Muscle of leg (tissue), 11 donors: Measurements from ENCODE around the gene AGRN. TPM values are rescaled to one million over a fixed set of nuclear protein-coding genes. Genes with fewer than 3 reads are reported as not detected.
"Not testable (repeated sequence)": the region's sequence is repeated elsewhere in the genome, so short reads cannot be mapped to it uniquely, and the experiment has no call there.

ENCODE experiments used
- DNase-seq: peaks from one replicate; pipeline ENCODE4 v3.0.0; 2013
- H3K27ac ChIP-seq: one replicate; pipeline ENCODE4 v1.5.1; 2013; ENCODE audit warnings: mild to moderate bottlenecking, low read length, control low read depth
- H3K27me3 ChIP-seq: one replicate; pipeline ENCODE4 v1.6.1; 2013; ENCODE audit warnings: low read length; ENCODE audit not compliant: control insufficient read depth, insufficient read depth
- H3K36me3 ChIP-seq: one replicate; pipeline ENCODE4 v1.6.1; 2013; ENCODE audit warnings: low read length; ENCODE audit not compliant: control insufficient read depth, insufficient read depth
- H3K4me1 ChIP-seq: one replicate; pipeline ENCODE4 v1.6.1; 2013; ENCODE audit warnings: low read length; ENCODE audit not compliant: control insufficient read depth, insufficient read depth
- H3K4me3 ChIP-seq: one replicate; pipeline ENCODE4 v1.5.1; 2013; ENCODE audit warnings: low read length, control low read depth
- H3K9me3 ChIP-seq: replicated peaks from 2 replicates; pipeline ENCODE4 v1.6.1; 2013; ENCODE audit warnings: low read depth, low read length; ENCODE audit not compliant: control insufficient read depth
- WGBS: methylation state at CpG from one replicate; pipeline ENCODE4 v1.1.5; 2013; ENCODE audit warnings: missing lambda C conversion rate; ENCODE audit not compliant: insufficient coverage; 5-methylcytosine and 5-hydroxymethylcytosine counted together
- polyA plus RNA-seq, 8 donors: library from polyadenylated mRNA; unstranded; fragments of 120-200 nt; gene quantifications; one replicate each; pipeline versions ENCODE4 v1.2.1 to v1.2.3, GENCODE V29; 2013; ENCODE audit warnings: inconsistent platforms in 1 of 8, low replicate concordance in 1 of 8; ENCODE audit not compliant: insufficient read length in 8 of 8, insufficient read depth in 1 of 8
- total RNA-seq: library from RNA; stranded (reverse); fragments of 120-200 nt; gene quantifications from one replicate; pipeline ENCODE4 v1.2.4, GENCODE V29; 2013

Gene AGRN
- total and polyA plus RNA-seq, 9 donors, result 16.0 to 92.0 (median 58.0) TPM

DNA sequence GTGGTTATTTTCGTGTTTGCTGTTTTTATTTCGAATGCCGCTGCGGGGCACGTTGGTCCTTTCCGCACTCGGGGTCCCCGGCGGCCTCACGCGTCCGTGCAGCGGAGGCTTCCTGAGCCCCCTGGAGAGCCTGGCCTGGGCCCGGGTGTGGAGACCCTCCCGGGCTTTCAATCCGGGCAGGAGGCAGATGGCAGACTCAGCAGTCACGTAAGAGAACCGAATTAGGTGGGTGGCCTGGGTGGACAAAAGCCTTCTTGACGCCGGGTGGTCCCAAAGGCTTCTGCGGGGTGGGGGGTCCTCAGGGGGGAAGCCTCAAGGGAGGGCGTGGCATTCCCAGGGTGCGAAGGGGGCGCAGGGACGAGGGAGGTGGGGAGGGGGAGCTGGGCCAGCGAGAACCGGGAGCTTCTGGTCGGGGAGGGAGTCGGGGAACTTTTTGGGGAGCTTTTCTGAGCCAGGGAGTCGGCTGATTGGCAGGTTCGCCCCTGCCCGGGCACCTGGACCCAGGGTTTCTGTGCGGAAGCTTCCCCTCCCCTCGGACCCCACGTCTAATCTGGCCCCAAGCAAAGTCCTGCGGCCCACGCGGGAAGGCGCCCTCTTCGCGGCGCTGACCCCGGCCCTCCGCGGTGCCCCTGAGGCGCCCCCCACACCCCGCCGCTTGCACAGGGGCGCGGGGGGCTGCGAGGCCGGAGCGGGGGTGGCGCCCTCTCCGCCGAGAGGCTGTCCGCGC lies 18.7 kb upstream of the AGRN start:
- H3K4me1 ChIP-seq, result peaks cover 66% of the 10 kb centered on the region
- H3K36me3 ChIP-seq, result peaks cover 7% of the 10 kb centered on the region
- peak overlapping the region; percentile 99 for H3K27ac ChIP-seq
- WGBS, result 1% methylated on average over 37 of the region's 58 CpGs
- H3K4me3 ChIP-seq, result peak overlapping the region; percentile 91
- peak; percentile 40 for DNase-seq
- H3K9me3 ChIP-seq, result no peaks in the 10 kb centered on the region
- H3K27me3 ChIP-seq, result peaks cover 30% of the 10 kb centered on the region

DNA sequence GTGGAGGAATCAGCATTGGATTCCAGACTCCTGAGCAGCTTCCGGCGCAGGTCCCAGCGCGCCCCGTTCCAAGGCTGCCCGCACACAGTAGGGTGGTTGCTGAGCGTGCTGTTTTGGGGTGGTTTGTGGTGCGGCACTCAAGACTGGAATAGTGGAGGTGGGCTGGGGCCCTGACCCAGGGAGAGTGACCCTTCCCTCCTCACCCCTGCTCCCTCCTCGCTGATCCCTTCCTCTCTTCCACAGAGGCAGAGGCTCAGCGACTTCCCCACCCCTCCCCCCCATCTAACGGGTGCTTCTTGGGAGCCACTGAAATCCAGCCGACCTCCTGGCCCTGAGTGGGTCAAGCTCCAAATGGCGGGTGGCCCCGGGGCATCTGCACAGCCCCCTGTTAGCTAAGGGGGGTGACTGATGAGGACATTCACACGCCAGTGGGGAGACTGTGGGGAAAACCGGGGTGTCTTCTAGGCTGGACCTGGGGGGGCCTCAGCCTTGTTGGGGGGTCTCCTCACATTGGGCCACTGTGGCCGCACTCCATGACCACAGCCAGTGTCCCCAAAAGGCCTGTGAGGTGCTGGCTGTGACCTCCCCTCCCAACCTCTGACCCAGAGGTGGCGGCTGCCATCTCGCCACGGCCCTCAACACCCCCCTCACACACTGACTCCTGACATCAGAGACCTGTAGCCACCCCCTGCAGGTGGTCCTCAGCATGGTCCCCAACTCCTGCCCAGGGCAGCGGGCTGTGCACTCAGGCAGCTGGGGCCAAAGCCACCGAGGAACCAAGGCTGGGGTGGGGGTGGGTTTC lies 16.1 kb upstream of the AGRN start:
- 67% methylated on average over 8 of the region's 22 CpGs for WGBS
- peak; percentile 11 for DNase-seq
- no peaks in the 10 kb centered on the region for H3K9me3 ChIP-seq
- peaks cover 7% of the 10 kb centered on the region for H3K36me3 ChIP-seq
- H3K4me1 ChIP-seq, result peaks cover 59% of the 10 kb centered on the region
- no peak overlapping the region for H3K4me3 ChIP-seq
- peak overlapping the region; percentile 95 for H3K27ac ChIP-seq
- peaks cover 12% of the 10 kb centered on the region for H3K27me3 ChIP-seq

DNA sequence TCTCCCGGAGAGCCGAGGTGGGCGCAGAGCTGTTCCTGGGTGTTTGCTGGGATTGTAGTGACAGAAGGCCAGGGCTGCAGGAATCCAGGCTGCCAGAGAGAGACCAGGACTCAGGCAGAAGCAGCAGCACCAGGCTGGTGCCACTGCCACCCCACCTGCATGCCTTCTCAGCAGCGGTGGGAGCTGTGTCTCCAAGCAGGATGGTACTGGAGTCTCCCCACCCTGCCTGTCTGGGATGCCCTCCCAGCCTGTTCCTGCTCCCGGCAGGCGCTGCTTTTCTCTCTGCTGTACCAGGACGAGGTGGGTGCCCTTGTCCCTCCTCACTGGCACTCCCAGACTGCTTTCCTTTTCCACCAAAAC lies 15.5 kb upstream of the AGRN start:
- 49% methylated on average over 4 of the region's 7 CpGs for WGBS
- no peaks in the 10 kb centered on the region for H3K9me3 ChIP-seq
- peaks cover 58% of the 10 kb centered on the region for H3K4me1 ChIP-seq
- H3K27me3 ChIP-seq, result peaks cover 11% of the 10 kb centered on the region
- DNase-seq, result no peak
- H3K36me3 ChIP-seq, result peaks cover 7% of the 10 kb centered on the region
- H3K4me3 ChIP-seq, result no peak overlapping the region
- H3K27ac ChIP-seq, result peak overlapping the region; percentile 95

DNA sequence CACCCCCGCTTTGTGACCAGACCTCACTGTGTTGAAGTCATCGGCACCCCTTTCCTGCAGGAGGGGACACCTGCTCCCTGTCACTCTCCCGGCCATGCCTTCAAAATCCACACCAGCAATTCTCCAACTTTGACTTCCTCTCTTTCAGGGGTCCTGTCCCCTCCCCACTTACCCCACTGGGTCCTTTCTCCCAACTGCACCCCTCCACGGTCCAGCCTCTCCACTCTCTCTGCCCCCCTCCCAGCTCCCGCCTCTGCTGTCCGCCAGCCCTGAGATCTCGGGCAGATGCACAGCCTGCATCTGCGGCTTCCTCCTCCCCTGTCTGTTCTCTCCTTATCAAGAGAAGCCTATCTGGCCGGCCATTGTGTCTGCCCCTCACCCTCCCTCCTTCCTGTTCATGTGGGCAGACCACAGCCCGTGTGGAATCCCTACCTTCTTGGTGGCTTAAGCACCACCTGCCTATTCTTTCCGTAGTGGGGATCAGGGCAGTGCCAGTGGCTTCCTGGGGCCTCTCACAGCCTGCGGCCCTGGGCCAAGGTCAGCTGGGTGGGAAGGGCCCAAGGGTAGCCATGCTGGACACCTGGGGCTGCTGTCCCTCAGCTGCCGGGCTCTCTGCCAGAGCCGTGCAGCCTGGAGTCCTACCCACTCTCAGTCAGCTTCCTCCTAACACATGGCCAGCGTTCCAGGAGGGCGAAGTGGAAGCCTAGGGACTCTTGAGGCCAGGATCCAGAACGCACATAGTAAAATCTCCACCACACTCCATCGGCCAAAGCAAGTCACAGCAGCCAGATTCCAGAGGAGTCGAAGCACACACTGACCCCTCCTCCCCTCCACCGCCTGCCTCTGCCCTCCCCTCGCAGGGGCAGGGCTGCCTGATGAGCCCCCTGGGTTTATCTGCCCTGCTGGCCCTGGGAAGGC lies 14.9 kb upstream of the AGRN start:
- WGBS, result 14% methylated on average over 18 of the region's 21 CpGs
- Histone ChIP-seq H3K36me3 (peaks cover 7% of the 10 kb centered on the region), H3K27me3 (peaks cover 9% of the 10 kb centered on the region), H3K9me3 (no peaks in the 10 kb centered on the region), H3K27ac (peak overlapping the region; percentile 95), H3K4me3 (no peak overlapping the region), H3K4me1 (peaks cover 56% of the 10 kb centered on the region)
- DNase-seq, result peak; percentile 87

DNA sequence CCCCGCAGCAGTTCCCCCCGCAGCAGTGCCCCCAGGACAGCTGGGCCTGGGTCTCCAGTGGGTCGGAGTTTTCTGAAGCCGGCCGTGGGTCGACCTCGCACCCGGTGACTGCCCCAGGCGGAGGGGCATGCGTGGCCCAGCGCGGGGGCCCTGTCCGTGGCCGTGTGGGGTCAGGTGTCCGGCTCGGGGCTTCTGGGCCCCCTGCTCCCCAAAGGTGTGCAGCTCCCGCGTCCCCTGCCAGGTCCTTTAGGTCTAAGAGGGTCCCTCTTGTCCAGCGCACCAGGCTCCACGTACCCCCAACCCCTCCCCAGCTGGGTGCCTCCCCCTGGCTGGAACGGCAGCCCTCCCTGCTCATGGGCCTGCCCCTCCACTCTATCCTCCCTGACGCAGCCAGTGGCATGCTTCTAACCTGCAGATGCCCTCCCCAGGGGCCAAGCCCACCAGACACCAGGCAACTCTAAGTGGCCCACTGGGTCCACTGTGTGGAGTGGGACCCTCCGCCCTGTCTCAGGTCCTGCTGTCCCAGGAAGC lies 14.1 kb upstream of the AGRN start:
- H3K27ac ChIP-seq, result peak overlapping the region; percentile 95
- no peak for DNase-seq
- peaks cover 7% of the 10 kb centered on the region for H3K36me3 ChIP-seq
- H3K27me3 ChIP-seq, result peaks cover 7% of the 10 kb centered on the region
- WGBS, result 30% methylated on average over 22 of the region's 23 CpGs
- peaks cover 51% of the 10 kb centered on the region for H3K4me1 ChIP-seq
- H3K9me3 ChIP-seq, result no peaks in the 10 kb centered on the region
- H3K4me3 ChIP-seq, result no peak overlapping the region

DNA sequence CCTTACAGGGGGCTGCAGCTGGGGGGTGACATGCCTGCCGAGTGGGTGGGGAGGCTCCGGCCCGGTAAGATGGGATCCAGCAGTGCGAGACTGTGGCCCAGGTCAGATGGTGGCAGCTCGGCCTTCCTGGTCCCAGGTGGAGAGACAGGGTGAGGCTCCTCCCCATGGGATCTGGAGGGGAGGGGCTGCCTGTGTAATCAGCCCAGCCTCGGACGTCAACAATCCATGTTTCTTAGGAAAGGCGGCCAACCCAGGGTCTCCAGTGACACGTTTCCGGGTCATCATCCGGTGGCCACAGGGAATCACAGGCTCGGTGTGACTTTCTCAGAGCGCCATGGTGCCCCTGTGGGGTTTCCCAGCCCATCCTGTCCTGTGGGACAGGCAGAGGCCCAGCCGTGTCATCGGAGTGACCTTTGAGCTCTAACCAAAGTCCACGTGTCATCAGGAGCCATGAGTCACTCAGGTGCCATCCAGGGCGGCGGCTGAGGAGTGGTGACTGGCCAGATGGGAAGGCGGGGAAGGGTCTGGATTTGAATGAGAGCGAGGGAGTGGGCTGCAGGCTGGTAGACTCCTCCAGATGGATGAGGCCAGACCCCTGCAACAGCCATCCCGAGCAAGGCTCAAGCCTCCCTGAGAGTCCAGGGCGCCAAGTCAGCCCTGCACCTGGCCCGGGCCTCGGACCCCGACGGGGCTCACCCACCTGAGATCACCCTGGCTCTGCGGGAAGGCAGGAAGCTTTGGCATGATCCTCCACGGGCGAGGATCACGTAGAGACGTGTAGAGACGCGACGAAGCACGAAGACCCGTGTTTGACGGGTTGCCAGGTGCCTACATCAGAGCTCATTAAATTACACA lies 13.4 kb upstream of the AGRN start:
- peaks cover 45% of the 10 kb centered on the region for H3K4me1 ChIP-seq
- H3K9me3 ChIP-seq, result peaks cover 2% of the 10 kb centered on the region
- H3K36me3 ChIP-seq, result peaks cover 7% of the 10 kb centered on the region
- peak; percentile 43 for DNase-seq
- no peak overlapping the region for H3K4me3 ChIP-seq
- WGBS, result 71% methylated on average over 37 of the region's 37 CpGs
- H3K27me3 ChIP-seq, result peaks cover 2% of the 10 kb centered on the region
- H3K27ac ChIP-seq, result peak overlapping the region; percentile 51

DNA sequence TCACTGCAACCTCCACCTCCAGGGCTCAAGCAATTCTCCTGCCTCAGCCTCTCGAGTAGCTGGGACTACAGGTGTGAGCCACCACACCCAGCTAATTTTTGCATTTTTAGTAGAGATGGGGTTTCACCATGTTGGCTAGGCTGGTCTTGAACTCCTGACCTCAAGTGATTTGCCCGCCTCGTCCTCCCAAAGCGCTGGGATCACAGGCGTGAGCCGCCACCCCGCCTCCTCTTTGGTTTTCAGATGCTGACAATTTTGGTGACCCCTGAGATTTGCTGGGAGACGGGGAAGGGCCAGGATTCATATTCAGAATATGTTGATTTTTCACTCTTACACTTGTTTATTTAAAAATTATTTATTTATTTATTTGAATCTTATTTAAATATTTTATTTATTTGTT lies 9.8 kb upstream of the AGRN start:
- H3K4me1 ChIP-seq, result peaks cover 39% of the 10 kb centered on the region
- not testable (repeated sequence) for H3K9me3 ChIP-seq, H3K36me3 ChIP-seq, DNase-seq, H3K27me3 ChIP-seq, H3K4me3 ChIP-seq, H3K27ac ChIP-seq
- 50% methylated on average over 2 of the region's 8 CpGs for WGBS

DNA sequence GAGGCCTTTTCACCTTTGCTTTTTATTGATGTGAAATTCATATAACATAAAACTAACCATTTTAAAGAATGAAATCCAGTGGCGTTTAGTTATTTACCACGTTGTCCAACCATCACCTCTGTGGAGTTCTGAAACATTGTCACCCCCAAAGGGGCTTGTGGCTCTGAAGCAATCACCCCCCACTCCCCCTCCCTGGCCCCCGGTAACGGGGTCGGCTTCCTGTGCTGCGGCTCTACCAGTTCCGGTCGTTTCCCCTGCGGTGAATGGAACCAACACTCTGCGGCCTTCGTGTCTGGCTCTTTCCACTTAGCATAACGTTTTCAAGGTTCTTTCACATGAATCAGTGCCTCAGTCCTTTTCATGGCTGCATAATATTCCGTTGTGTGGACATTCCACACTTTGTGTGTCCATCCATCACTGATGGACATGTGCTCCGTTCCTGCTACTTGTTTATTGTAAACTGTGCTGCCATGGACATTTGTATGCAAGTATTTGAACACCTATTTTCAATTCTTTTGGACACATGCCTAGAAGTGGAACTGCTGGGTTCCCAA lies 8.4 kb upstream of the AGRN start:
- Histone ChIP-seq H3K27ac (no peak overlapping the region), H3K4me3 (no peak overlapping the region), H3K4me1 (peaks cover 30% of the 10 kb centered on the region), H3K27me3 (no peaks in the 10 kb centered on the region), H3K9me3 (peaks cover 3% of the 10 kb centered on the region), H3K36me3 (no peaks in the 10 kb centered on the region)
- WGBS, result 82% methylated on average over 14 of the region's 14 CpGs
- DNase-seq, result no peak

DNA sequence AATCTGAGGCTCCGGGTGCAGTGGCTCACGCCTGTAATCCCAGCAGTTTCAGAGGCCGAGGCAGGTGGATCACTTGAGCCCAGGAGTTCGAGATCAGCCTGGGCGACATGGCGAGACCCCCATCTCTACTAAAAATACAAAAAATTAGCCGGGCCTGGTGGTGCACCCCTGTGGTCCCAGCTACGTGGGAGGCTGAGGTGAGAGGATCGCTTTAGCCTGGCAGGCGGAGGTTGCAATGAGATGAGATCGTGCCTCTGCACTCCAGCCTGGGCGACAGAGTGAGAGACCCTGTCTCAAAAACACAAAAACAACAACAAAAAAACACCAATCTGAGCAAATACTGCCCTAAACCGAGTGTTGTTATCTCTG lies 7.2 kb upstream of the AGRN start:
- H3K36me3 ChIP-seq, H3K9me3 ChIP-seq, DNase-seq, H3K27me3 ChIP-seq: not testable (repeated sequence)
- Histone ChIP-seq H3K27ac (peak overlapping the region; percentile 94), H3K4me3 (peak overlapping the region; percentile 95), H3K4me1 (peaks cover 26% of the 10 kb centered on the region)
- whole genome bisulfite sequencing, result 40% methylated on average over 2 of the region's 13 CpGs
